ENCODE results near the gene KRT86.
"Not testable (repeated sequence)": the region's sequence is repeated elsewhere in the genome, so short reads cannot be mapped to it uniquely, and the experiment has no call there.

DNA sequence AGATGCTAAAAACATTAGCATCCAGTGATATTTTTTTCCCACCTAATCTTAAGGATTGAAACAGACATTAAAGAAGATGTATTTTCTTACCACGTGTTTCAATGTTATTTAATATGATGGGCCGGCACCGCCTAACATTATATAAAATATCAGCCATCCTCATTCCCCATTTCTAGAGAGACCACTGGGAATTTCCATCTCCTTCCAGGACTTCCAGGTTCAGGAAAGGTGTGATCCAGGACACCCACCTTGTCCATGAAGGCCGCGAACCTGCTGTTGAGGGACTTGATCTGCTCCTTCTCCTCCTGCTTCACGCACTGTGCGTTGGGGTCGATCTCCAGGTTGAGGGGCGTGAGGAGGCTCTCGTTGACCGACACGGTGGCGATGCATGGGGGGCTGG is 16.5 kb upstream of the KRT86 start:
- TF ChIP-seq, protein P1, sequence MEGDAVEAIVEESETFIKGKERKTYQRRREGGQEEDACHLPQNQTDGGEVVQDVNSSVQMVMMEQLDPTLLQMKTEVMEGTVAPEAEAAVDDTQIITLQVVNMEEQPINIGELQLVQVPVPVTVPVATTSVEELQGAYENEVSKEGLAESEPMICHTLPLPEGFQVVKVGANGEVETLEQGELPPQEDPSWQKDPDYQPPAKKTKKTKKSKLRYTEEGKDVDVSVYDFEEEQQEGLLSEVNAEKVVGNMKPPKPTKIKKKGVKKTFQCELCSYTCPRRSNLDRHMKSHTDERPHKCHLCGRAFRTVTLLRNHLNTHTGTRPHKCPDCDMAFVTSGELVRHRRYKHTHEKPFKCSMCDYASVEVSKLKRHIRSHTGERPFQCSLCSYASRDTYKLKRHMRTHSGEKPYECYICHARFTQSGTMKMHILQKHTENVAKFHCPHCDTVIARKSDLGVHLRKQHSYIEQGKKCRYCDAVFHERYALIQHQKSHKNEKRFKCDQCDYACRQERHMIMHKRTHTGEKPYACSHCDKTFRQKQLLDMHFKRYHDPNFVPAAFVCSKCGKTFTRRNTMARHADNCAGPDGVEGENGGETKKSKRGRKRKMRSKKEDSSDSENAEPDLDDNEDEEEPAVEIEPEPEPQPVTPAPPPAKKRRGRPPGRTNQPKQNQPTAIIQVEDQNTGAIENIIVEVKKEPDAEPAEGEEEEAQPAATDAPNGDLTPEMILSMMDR (IDR thresholded peaks at IDR 0.05; ENCODE audit: insufficient read depth, low read length, poor library complexity, severe bottlenecking): not testable (repeated sequence)
- TF ChIP-seq EZH2phosphoT487 (conservative IDR thresholded peaks at IDR 0.05; ENCODE audit: low read length): not testable (repeated sequence)

Data from SU-DHL-6 (cell line).